ENCODE results near the gene CHID1.

The CHID1 gene

DNA sequence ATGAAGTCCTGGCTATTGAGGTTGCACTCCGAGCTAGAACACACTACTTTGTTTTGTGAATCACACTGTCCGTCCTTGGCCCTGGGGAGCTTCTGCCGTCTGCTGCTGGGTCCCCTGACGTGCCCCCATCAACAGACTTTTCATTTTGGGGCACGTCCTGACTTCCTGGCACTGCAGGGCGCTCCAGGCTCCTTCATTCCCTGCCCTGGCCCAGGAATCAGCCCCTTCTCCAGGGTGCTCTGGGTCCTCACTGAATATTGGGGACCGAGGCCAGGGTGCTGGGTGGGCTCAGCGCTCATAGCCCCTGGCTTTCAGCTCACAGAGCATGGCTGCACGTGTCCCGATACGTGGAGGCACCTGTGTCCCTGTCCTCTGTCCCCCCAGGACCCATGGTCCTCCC lies 45.7 kb downstream of the CHID1 start:
- no peak for DNase-seq (ENCODE audit: low read depth in 2 of 2)

DNA sequence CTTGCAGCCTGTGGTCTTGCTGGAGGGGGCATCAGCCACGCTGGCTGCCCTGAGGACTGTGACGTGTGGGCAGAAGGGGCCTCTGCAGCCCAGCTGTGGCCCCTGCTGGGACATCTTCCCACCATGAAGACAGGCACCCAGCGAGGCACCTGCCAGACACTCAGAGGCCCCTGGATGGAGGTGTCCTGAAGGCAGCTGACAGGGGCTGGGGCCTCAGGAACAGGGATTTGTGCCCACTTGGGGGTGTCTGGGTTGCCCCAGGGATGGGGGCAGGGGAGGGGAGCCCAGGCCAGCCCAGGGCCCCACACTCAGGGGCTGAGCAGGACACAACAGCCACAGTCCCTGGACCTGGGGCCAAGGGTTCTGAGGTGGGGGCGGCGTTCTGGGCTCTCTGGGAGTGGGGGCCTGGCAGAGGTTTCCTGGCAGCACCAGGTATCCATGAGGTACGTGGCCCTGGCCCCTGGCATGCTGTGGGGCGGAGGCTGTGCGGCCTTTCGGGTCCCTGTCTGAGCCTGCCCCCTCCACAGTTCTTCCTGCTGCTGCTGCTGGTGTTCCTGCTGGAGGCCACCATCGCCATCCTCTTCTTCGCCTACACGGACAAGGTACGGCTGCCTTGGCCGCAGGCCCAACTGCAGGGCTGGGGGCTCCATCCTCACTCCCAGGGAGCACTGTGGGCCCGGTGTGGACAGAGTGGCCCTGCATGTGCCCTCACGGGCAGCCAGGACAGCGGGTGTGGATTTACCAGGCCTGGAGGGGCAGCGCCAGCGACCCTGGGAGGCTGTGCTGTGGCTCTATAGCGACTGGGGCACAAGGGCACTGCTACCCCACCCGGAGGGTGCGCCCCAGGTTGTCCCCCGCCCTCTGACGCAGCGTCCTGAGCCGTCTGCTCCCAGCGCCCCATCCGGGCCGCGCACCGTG lies 46.4 kb downstream of the CHID1 start:
- DNase-seq (ENCODE audit: low read depth in 2 of 2) = no peak

DNA sequence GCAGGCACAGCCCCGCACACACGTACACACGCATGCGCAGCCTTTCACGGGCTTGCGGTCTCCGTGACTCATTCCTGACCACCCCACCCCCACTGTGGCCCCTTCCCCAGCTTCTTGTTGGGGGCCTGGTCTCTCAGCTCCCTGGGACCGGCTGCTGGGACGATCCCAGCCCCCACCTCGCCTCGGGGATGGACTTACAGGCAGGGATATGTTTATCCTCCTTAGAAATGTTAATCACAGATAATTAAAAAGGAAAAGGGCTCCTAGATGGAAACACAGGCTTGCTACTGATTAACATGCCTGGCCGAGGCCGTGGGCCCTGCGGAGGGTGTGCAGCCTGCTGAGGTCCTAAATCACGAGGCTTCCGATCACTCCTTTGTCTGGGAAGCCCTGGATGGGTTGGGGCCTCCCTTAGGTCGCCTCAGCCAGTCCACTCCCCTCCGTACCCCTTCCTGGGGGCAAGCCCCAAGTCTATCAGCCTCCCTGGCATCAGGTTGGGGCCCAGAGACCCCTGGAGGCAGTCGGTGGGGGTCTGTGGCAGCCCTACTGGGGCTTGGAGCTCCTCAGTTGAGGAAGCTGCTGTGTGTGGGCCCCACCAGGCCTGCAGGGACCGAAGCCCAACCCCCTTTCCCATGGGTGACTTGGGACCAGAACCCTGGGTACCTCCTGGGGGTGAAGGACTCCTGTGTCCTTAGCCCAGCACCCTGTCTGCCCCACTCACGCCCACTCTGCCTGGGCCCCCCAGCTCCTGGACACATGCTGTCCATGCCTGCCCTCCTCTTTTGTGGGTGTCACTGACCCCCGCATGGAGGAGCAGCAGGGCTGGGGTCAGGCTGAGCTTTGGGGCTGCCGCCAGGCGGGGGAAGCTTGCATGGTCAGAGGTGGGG lies 47.3 kb downstream of the CHID1 start:
- no peak for DNase-seq (ENCODE audit: low read depth in 2 of 2)

DNA sequence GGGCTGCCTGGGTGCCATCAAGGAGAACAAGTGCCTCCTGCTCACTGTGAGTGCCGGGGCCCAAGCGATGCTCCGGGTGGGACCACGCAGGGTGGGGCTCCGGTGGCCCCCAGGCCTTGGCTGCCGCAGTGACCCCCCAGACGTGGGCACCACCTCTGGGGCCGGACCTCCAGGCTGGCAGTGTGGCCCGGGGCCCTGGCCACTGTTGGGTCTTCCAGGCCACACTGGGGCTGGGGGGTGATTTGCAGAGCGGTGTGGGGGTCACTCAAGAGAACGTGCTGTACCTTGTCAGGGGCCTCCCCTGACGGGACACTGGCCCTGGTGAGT lies 48.0 kb downstream of the CHID1 start:
- DNase-seq (ENCODE audit: low read depth in 2 of 2) = no peak

DNA sequence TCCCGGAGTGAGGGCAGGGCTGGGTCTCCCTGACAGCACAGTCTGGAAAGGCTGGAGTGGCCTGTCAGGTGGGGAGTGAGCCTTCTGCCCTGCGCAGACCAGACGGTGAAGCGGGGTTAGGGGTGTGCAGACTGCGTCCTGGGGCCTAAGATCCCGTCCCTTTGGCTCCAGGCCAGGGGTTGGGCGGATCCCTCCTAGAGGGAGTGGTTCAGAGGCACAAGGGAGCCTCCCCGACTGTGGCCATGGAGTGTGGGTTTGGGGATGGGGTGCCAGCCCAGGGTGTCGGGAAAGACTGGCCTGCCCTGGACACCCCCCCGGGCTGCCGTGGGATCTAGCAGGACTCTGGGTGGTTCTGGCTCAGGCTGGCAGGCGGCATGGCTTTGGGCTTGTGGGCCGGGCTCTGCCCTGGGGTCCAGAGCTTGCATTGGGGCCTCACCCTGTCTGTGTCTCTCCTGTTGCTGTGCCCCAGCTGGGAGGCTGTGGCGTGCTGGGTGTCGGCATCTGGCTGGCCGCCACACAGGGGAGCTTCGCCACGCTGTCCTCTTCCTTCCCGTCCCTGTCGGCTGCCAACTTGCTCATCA lies 48.4 kb downstream of the CHID1 start:
- DNase-seq (ENCODE audit: low read depth in 2 of 2) = no peak

DNA sequence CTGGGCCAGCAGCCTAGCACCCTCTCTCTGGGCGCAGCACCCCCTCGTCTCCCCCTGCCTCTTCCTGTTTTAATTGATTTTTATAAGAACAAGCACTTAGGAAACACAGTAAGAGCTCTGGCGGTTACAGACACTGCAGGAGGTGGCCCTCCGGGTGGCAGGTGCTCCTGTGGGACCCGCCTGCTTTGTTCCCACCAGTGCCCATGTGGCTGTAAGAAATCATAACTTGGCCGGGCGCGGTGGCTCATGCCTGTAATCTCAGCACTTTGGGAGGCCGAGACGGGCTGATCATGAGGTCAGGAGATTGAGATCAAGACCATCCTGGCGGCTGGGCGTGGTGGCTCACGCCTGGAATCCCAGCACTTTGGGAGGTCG lies 49.5 kb downstream of the CHID1 start:
- no peak for DNase-seq (ENCODE audit: low read depth in 2 of 2)

DNA sequence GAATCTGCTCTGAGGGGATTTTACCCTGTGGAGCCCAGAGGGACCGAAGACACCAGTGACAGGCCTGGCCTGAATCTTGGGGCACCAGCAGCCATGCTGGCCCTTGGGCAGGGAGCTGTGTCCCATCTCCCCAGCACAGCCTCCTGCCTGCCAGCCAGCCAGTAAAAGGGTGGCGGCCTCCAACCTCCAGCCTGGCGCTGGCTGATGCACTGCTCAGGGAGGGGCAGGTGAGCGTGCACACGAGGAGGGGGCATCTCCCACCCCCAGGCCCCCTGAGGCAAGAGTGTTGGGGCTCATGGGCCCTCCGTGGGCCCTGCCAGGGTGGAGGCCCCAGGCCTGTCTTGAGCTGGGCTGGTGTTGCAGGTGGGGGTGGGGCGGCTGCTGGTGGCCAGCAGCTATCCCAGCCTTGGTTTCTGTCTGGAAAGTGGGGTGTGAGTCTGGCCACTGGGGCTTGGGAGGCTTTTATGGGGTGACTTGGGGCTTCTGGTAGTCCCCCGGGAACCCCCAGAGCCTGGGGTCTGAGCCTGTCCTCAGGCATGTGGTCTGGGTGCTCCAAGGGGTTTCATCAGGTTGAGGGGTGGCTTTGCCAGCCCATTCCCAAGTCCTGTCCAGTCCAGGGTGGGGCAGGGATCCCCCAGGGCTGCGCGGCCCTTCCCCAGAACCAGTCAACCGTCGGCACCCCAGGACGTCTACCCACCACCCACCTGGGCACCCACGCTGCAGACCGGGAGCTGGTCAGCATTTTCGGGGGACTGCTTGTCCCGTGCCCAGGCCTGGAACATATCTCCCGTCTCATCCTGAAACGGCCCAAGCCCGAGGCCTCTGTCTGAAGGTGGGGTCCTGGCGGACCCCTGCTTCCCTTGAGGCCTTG lies 50.1 kb downstream of the CHID1 start:
- DNase-seq (ENCODE audit: low read depth in 2 of 2) = no peak

DNA sequence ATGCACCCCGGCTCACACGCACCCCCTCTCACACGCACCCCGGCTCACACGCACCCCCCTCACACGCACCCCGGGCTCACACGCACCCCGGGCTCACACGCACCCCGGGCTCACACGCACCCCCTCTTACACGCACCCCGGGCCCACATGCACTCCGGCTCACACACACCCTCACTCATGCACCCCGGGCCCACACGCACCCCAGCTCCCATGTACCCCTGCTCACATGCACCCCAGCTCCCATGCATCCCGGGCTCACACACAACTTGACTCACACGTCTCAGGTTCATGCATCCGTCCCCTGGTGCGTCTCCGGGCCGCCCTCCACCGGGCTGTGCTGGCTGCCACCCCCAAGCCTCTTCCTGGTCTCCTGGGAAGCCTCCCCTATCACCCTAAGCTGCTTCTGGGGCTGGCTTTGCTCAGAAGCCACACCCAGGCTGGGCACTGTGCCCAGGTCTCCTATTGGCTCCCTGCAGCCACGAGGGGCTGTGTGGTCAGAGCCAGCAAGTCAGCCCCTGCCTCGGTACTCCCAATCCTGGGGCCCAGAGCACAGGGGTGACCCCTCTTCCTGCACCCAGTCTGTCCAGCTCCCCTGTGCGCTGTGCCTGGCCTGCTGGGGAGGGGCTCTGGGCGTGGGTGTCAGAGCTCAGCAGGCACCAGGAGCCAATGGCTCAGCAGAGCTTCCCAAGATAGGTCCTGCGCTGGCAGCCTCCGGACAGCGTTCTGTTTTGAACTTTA lies 51.0 kb downstream of the CHID1 start:
- no peak for DNase-seq (ENCODE audit: low read depth in 2 of 2)

DNA sequence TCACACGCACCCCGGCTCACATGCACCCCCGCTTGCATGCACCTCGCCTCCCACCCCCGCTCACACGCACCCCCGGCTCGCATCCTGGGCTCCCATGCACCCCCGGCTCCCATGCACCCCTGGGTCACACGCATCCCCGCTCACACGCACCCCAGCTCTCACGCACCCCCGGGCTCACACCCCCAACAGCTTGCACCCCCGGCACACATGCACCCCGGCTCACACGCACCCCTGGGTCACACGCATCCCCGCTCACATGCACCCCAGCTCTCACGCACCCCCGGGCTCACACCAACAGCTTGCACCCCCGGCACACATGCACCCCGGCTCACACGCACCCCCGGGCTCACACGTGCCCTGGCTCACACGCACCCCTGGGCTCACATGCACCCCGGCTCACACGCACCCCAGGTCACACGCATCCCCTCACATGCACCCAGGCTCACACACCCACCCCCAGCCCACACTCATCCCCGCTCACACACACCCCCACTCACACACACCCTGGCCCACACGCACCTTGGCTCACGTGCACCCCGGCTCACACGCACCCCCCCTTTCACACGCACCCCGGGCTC lies 51.8 kb downstream of the CHID1 start:
- DNase-seq (ENCODE audit: low read depth in 2 of 2) = no peak

DNA sequence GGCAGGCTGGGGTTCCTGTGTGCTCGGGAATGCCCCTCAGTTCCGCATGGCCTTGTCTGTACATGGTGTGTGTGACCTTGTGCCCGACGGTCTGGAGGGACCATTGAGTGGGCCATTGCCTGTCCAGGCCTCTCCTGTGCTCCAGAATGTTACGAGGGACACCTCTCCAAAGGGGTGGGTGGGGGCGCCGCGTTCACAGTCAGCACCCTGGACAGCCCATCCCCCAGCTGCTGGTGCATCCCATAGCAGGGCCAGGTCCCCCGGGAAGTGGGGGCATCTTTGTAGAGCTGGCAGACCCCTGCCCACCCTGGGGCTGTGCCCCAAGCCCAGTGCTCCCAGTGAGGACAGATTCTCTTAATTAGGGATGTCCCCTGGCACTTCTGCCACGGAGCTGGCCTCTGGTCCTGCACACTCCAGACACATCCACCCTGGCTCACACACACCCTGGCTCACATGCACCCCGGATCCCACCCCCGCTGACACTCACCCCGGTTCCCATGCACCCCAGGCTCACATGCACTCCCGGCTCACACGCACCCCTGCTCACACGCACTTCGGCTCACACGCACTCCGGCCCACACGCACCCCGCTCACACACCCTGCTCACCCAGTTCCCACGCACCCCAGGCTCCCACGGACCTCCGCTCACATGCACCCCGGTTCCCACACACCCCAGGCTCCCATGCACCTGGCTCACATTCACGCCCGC lies 52.4 kb downstream of the CHID1 start:
- DNase-seq (ENCODE audit: low read depth in 2 of 2) = no peak

DNA sequence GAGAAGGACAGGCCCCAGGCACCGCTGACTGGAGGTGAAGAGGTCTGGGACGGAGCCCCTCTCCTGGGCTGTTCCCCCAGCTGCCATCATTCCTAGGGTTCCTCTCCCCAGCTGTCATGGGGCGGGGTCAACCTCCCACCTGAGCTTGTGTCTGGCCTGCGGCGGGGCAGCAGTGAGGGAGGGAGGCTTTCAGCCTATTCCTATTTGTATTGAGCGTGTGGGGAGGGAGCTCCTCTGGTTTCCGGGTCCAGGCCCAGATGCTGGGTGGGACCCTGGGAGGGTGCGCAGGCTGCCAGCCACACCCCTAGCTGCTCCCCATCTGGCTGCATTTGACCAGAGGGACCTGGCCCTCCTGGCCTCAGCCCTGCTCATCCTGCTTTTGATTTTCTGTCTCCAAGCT lies 54.2 kb downstream of the CHID1 start:
- no peak for DNase-seq (ENCODE audit: low read depth in 2 of 2)

DNA sequence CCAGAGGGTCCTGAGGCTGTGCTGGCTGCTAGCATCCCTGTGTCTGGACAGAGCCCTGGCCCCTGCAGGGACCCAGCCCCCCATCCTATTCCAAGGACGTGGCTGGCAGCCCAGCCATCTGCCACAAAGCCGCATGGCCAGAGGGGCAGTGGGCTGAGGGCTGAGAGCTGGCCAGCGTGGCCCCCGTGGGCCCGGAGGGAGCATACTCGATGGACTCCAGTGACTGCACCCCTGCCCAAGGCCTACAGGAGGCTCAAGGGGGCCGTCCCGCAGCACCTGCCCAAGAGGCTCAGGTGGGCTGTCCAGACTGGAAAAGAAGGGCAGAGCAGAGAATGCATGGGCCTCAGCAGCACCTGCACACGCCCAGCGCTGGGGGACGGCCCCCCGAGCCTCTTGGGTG lies 54.8 kb downstream of the CHID1 start:
- DNase-seq (ENCODE audit: low read depth in 2 of 2) = no peak

DNA sequence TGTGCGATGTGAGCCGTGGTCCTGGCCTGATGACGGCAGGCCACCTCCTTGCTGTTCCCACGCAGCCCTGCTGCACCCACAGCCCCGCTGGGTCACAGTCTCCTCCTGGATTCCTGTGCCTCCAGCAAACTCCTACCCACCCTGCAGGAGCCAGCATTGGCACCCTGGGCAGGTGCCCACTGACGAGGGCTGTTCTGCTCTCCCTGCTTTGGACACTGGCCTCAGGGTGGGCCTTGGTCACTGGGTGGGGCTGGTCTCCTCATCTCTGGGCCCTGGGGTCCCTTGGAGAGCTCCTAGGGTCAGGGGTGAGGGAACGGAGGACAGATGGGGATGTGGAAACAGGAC lies 55.3 kb downstream of the CHID1 start:
- no peak for DNase-seq (ENCODE audit: low read depth in 2 of 2)

DNA sequence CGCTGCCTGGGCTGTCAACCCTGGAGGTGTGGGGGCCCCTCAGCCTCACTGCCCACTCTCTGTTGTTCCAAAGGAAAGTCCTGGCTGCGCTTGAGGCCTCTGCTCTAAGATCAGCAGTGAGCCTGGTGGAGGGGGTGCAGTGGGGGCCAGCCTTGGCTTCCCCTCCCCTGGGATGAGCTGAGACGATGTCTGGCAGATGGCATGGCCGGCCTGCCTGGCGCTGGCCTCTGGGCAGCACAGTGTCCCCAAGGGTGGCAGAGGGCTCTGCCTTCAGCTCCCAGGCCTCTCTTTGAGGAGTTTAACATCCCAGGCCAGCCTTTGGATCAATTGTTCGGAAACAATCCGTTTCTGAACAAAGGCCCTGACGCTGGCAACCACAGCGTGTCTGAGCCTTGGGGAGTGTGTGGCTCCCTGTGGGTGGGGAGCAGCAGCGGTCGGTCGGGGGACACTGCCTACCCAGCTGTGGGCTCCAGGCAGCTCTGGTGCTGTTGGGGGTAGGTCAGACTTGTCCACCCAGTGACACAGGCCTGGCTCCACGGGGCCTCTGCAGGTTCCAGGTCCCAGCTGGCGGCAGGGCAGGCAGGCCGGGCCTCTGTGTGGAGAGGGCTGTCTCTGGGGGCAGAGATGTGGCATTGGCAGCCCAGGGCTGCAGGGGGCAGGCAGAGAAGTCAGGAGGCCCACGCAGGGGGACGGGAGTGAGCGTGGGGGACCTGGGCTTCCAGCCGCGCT lies 55.8 kb downstream of the CHID1 start:
- DNase-seq (ENCODE audit: low read depth in 2 of 2) = no peak

DNA sequence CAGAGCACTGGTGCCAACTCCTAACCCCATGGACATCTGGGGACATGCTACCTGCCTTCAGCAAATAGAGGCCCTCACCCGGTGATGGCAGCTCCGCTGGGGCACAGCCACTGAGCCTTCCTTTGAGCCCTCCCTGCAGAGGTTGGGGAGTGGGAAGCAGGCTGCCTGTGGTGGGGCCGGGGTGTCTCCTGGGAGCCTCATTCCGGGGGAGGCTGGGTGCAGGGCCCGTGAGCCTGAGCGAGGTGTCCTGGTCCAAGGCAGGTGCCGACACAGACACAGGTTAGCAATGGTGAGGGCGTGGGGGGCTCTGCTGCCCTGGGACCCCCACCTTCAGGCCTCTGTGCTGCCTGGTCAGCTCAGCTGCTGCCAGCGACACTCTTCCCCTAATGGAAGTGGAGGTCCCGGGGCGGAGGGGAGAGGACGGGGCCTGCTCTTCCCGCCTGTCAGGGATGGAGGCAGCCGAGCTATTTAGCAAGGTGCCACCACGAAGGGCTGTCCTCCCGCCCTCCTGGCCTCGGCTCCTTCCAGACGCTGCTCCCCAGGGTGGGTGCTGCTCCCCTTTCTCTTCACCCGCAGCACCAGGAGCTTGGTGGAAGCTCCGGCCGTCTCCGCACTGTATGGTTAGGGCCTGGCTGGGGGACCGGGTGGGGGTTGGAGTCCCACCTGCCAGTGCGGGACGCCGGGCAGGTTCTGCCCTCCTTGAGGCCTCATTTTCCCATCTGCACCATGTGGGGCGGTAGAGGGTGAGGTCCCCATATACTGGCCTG lies 56.7 kb downstream of the CHID1 start:
- no peak for DNase-seq (ENCODE audit: low read depth in 2 of 2)

DNA sequence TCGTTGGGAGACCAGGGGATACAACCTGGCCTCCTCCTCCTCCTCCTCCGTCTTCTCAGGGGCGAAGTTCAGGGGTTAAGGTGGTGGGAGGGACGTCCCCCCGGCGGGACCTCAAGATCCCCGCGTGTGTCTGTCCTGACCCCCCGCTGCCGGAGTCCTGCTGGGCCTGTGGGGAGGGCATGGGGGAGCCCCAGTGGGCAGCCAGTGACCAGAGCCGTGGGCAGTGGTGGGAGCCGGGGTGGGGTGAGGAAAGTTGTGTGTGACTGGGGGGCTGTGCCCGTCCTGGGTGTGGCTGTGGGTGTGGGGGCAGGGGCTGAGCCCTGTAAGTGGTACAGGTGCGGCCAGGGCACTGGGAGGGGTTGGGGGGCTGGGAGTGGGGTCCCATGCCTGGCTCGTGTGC lies 57.8 kb downstream of the CHID1 start:
- no peak for DNase-seq (ENCODE audit: low read depth in 2 of 2)

DNA sequence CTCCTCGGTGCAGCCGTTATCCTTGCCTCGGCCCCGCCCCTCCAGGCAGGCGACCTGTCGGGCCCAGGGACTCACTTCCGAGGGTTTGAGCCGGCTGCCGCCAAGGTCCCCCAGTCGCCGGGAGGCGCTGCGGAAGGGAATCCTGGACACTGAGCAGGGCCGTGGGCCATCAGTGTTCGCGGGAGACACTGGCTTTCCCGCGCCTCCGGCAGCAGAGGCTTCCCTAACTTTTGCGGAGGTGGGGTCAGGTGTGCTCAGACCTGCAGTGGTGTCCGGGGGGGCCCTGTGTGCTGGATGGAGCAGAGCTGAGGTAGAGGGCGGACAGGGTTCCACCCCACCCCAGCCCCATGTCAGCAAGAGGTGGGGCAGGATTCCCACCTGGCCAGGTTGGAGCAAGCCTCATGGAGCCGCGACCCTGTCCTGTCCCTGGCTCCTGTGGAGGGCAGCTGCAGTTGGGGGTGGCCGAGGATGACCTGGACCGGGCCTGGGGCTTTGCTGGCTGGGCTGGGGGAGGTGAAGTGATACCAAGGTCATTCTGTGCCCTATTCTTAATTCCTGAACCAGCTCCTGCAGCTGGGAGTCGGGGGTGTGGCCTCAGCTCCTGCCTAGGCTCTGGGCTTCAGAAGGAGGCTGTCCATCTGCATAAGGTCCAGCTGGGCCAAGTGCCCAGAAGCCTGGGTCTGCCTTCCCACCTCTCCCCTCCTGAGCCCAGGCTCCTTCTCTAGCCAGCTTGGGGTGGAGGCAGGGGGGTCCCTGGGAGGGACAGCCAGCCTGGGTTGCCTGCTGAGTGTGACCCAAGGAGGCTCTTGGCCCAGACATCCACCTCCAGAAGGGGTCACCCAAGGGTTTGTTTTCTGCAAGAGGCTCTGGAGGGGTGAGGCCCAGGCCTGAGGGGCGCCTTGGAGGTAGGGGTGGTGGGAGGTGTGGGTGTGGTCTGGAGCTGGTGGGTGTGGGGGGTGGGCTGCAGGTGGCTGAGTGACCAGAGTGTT lies 59.5 kb downstream of the CHID1 start:
- no peak for DNase-seq (ENCODE audit: low read depth in 2 of 2)
